GM19023 (cell line): ENCODE results near the gene LAMC3.
A peak's percentile ranks its signal among the peaks of the same experiment; 100 is the strongest.
"Not testable (repeated sequence)": the region's sequence is repeated elsewhere in the genome, so short reads cannot be mapped to it uniquely, and the experiment has no call there.

ENCODE experiments used
- ATAC-seq: cut with Tn5 transposase; IDR thresholded peaks from one replicate; pipeline ENCODE4 v1.9.1; 2021; ENCODE audit warnings: mild to moderate bottlenecking, moderate library complexity; ENCODE audit not compliant: unreplicated experiment

Gene LAMC3

GRCh38 chr9:131114084-131114535 lies 105.1 kb downstream of the LAMC3 start:
- no peak for ATAC-seq

DNA sequence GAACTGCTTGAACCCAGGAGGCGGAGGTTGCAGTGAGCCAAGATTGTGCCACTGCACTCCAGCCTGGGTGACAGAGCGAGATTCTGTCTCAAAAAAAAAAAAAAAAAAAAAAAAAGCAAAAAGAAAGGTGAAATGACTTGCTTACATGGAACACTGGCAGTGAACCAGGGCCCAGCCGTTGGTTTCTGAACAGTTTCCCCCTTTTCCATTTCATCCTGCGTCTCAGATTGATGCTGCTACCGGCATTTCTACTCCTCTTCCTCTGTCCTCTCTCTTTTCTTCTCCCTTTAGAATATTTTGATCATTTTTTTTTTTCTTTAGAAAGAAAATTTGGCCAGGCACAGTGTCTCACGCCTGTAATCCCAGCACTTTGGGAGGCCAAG lies 106.4 kb downstream of the LAMC3 start:
- not testable (repeated sequence) for ATAC-seq

GRCh38 chr9:131116281-131117120 lies 107.5 kb downstream of the LAMC3 start:
- no peak for ATAC-seq

GRCh38 chr9:131117121-131117761 lies 108.3 kb downstream of the LAMC3 start:
- ATAC-seq = no peak

DNA sequence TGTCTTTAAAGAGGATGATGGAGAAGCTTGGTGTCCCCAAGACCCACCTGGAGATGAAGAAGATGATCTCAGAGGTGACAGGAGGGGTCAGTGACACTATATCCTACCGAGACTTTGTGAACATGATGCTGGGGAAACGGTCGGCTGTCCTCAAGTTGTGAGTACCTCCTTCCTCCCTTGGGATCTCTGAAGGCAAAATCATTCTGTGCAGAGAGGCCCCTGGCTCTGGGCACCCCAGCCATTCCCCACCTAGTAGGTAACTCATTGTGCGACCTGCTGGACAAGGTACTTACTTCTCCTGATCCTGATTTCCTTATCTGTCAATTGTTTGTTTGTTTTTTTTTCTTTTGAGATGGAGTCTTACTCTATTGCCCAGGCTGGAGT lies 108.8 kb downstream of the LAMC3 start:
- no peak for ATAC-seq

DNA sequence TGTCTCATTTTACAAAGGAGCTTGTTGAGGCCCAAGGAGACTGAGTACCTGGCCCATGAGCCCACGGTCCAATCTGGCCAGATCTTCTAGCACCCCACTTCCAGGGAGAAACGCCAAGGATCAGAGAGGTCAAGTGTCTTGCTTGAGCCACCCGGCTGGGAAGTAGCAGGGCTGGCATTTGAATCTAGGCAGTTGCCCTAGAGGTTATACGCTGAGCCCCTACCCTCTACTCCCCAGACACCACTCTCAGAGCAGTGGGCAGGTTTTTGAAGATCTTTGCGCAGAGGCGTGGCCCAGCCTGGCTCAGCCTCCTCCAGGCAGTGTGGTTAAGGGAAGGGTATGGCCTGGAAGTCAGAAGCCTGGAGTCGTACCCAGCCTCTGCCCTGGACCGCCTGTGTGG lies 110.6 kb downstream of the LAMC3 start:
- no peak for ATAC-seq

- ATAC-seq = no peak
Measured at GRCh38 chr9:131120620-131121228, 111.8 kb downstream of the LAMC3 start.

DNA sequence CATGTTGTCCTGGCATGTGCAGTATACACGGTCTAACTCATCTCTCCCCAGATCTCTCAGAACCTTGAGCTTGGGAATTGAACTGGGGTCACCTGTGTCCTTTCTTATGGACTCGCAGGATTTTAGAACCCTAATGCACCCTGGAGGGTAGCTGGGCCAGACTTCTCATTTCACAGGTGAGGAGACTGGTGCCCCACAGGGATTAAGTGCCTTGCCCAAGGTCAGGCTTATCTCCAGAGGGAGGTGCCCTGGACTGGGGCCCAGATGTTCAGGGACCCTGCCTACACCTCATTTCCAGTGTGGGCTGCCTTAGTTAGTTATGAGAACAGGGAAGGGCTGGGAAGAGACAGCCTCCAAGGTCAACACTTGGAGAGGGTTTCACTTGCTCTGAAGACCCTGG lies 112.4 kb downstream of the LAMC3 start:
- ATAC-seq = no peak

DNA sequence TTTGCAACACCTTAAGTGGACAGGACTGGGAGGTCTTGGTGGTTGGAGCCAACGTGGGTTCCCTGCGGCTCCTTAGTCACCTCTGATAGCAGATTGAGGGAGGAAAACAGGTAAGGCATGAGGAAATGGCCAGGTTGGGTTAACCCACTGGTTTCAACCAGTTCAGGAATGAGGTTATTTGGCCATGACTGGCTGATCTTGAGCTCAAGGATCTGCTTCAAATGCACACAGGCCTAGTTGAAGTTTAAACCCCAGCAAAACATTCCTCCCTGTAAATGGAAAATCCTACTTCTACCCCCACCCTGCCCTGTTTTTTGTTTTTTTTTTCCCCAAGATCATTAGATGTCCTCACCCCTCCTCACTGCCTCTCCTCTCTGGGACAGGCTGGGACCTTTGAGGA lies 113.2 kb downstream of the LAMC3 start:
- no peak for ATAC-seq

DNA sequence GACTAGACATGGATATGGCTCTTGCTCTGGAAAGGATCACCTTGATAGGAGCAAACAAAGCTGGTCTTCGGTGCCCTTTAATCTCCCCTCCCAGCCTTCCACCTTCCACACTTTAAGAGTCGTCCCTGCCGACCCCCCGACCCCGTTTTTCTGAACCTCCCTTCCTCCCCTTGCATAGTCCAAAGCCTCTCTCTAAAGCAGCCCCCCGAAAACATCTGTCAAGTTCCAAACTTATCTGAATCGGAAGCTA lies 116.0 kb downstream of the LAMC3 start:
- no peak for ATAC-seq

- ATAC-seq = peak; percentile 96
Measured at GRCh38 chr9:131125288-131126058, 116.5 kb downstream of the LAMC3 start, which contains the start of gene NUP214. TSS of gene NUP214 (plus strand) at chr9:131125586. CDS start at chr9:131125705, 119 bp downstream.

- ATAC-seq = no peak
Measured at GRCh38 chr9:131126059-131126426, 117.1 kb downstream of the LAMC3 start.

DNA sequence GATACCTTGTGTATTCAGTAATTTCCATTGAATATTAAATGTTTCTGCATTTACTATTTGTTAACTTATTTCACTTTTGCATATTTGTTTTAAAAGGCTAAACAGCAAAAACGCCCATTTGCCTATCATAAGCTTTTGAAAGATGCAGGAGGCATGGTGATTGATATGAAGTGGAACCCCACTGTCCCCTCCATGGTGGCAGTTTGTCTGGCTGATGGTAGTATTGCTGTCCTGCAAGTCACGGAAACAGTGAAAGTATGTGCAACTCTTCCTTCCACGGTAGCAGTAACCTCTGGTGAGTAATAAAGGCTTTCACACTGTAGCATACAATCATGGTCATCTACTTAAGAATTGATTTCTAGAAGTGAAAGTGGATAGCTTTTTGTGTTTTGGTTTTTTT lies 120.2 kb downstream of the LAMC3 start:
- ATAC-seq = no peak

DNA sequence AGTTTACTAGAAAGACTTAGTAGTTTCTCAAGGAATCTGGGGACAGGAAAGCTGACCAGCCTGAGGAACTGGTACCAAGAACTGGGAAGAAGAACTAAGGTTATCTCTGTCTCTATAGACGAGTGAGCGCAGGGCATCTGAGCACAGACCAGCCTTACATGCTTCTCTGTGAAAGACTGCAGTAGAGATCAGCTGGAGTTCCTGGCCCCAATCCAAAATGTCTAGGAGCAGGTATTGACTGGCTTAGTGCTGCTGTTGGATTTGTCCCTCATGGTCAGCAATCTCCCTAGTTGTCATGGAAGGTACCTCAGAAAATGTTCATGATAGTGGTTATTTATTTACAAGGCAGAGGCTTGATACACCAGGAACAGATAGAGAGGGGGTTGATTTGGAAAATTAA lies 129.7 kb downstream of the LAMC3 start:
- no peak for ATAC-seq

DNA sequence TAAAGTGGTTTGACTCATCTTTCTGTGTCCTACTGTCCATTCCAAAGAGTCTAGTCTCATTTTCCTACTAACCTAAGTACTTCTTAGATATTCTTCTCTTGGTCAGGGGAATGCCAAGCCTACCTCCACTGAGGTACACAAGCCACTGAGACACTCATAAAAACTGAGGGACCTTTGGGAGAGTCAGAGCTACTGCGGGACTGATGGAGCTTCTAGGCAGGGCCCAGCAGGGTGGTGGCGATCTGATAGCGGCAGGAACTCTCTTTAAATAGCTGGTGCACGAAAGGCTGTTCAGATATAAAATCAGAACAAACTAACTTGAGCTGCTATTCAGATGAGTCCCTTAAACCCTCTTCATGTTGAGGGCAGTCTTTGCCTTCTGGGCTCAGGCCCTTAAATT lies 131.1 kb downstream of the LAMC3 start:
- ATAC-seq = no peak

DNA sequence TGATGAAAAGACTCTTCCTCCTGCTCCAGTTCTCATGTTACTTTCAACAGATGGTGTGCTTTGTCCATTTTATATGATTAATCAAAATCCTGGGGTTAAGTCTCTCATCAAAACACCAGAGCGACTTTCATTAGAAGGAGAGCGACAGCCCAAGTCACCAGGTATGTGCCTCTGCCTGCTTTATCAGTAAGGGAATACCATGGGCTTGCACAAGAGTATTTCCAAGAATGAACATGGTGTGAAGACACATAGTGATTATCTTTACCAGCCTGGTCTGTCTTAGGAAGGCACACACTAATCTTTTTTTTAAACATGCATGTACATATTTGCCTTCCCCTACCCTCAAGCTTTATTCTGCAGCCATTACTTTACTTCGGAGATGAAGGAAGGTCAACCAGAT lies 131.6 kb downstream of the LAMC3 start:
- no peak for ATAC-seq

DNA sequence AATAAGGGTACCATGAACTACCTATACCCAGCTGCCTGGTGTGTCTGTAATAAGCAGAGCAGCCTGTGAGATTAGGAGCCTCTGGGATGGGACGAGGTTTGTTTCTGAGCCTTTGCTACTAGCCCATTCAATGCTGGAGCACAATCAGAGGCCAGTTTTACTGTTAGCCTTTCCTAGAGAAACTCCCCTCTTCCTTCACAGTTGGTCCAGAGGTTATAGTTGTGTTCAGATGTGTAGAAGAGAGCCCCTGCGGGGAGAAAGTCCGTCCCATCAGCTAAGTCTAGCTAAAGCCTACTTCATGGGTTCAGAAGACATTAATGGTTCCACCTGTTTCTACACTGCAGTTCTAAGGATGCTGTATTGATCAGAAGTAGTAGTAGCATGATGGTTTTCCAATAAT lies 133.2 kb downstream of the LAMC3 start:
- ATAC-seq = no peak
